ENCODE results near the gene ZNF511. TPM values are rescaled to one million over a fixed set of nuclear protein-coding genes. Genes with fewer than 3 reads are reported as not detected.

ZNF511 gene
- total RNA-seq, 1 donor = 16.8 TPM

GRCh38 chr10:133339708-133340380, 31.1 kb downstream of the ZNF511 start:
- H3K4me3 ChIP-seq (ENCODE audit: low read length) = no peak overlapping the region
- H3K27me3 ChIP-seq (ENCODE audit: insufficient read depth, low read length) = peaks cover 27% of the 10 kb centered on the region
- no peaks in the 10 kb centered on the region for H3K9me3 ChIP-seq (ENCODE audit: low read depth, low read length)
- H3K4me1 ChIP-seq (ENCODE audit: insufficient read depth, low read length) = peaks cover 22% of the 10 kb centered on the region

GRCh38 chr10:133341983-133342382, 33.3 kb downstream of the ZNF511 start:
- Histone ChIP-seq H3K4me1 (ENCODE audit: insufficient read depth, low read length) (peaks cover 9% of the 10 kb centered on the region), H3K9me3 (ENCODE audit: low read depth, low read length) (no peaks in the 10 kb centered on the region), H3K4me3 (ENCODE audit: low read length) (no peak overlapping the region), H3K27me3 (ENCODE audit: insufficient read depth, low read length) (peaks cover 20% of the 10 kb centered on the region)

DNA sequence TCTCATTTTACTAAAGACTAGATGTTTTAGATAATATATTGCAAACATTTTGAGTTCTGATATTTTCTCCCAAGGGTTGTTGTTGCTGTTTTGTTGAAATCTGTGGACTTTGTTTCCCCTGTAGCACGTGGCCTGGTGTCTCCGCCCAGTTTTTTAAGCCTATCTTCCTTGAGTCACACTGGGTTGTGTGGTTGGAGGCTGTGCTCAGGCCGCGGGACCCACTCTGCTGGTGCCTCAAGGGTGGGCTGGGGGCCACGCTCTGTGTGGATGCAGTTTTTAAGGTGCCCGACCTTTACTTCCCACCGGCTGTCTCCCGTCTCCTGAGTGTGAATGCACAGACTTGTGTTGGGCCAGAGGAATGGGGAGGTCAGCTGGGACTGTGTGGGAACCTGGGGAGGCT, 34.2 kb downstream of the ZNF511 start:
- Histone ChIP-seq H3K9me3 (ENCODE audit: low read depth, low read length) (no peaks in the 10 kb centered on the region), H3K4me1 (ENCODE audit: insufficient read depth, low read length) (no peaks in the 10 kb centered on the region), H3K27me3 (ENCODE audit: insufficient read depth, low read length) (peaks cover 11% of the 10 kb centered on the region), H3K4me3 (ENCODE audit: low read length) (no peak overlapping the region)

DNA sequence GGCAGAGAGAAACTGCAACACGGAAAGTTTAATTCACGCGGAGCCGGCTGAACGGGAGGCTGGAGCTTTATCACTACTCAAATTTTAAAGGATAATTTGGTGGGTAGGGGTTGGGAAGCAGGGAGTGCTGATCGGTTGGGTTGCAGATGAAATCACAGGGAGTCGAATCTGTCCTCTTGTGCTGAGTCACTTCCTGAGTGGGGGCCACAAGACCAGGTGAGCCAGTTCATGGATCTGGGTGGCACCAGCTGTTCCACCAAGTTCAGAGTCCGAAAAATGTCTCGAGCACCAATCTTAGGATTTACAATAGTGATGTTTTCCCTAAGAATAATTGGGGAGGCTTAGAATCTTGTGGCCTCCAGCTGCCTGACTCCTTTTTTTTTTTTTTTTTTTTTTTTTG, 34.8 kb downstream of the ZNF511 start:
- peaks cover 6% of the 10 kb centered on the region for H3K27me3 ChIP-seq (ENCODE audit: insufficient read depth, low read length)
- H3K9me3 ChIP-seq (ENCODE audit: low read depth, low read length) = no peaks in the 10 kb centered on the region
- no peak overlapping the region for H3K4me3 ChIP-seq (ENCODE audit: low read length)
- H3K4me1 ChIP-seq (ENCODE audit: insufficient read depth, low read length) = no peaks in the 10 kb centered on the region

- Histone ChIP-seq H3K27me3 (ENCODE audit: insufficient read depth, low read length) (peaks cover 5% of the 10 kb centered on the region), H3K9me3 (ENCODE audit: low read depth, low read length) (no peaks in the 10 kb centered on the region), H3K4me1 (ENCODE audit: insufficient read depth, low read length) (no peaks in the 10 kb centered on the region), H3K4me3 (ENCODE audit: low read length) (no peak overlapping the region)
These were observed 35.5 kb downstream of the ZNF511 start for GRCh38 chr10:133344236-133344635.

DNA sequence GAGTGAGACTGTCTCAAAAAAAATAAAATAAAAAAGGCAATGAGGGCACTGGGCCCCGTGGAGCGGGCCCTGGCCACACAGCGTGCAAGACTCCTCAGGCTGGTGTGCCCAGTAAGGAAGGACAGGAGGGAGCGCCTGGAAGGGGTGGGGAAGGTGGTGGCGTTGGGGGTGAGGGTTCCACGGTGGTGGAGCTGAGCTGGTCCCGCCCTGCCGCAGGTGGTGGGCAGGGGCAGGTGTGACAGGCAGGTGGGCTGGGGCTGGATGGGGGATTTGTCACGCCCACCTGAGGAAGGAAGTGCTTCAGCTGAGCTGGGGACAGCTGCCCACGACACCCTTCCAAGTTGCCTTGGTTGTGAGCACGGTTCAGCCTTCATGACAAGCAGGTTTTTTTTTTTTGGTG, 37.7 kb downstream of the ZNF511 start:
- Histone ChIP-seq H3K4me1 (ENCODE audit: insufficient read depth, low read length) (no peaks in the 10 kb centered on the region), H3K4me3 (ENCODE audit: low read length) (no peak overlapping the region), H3K27me3 (ENCODE audit: insufficient read depth, low read length) (peaks cover 5% of the 10 kb centered on the region), H3K9me3 (ENCODE audit: low read depth, low read length) (no peaks in the 10 kb centered on the region)

DNA sequence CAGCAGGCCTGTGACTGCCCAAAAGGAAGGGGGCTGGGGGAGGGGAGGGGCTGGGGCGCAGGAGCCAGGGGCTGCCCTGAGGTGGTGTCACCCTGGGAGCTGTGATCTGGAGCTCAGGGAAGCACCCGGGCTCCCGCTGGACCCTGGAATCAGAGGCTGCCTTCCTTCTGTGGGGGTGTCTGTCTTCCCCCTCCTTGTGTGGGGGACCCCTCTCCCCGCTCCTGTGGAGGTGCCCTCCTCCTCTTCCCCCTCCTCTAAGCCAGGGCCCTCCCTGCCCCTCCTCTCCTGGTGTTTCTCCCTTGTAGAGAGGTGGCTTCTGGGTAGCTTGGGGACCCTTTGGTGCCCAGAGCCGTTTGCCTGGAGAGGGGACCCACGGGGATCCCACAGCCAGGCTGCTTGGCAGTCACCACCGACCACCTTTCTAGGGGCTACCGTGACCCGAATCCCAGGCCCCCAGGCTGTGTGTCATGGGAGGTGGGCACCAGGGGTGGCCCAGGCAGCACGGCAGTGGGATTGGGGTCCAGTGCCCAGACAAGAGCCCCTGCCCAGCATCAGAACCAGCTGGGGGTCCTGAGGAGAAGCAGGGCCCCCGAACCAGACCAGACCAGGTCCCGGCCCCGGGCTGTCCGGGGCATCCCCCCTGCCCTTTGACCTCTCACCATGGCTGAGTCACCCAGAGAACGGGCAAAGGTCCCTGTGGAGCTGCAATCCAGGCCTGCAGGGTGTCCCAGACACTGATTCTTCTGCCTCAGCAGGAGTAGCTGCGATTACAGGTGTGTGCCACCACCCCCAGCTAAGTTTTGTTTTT, 39.2 kb downstream of the ZNF511 start:
- Histone ChIP-seq H3K4me3 (ENCODE audit: low read length) (no peak overlapping the region), H3K27me3 (ENCODE audit: insufficient read depth, low read length) (peaks cover 5% of the 10 kb centered on the region), H3K9me3 (ENCODE audit: low read depth, low read length) (no peaks in the 10 kb centered on the region), H3K4me1 (ENCODE audit: insufficient read depth, low read length) (no peaks in the 10 kb centered on the region)

- no peaks in the 10 kb centered on the region for H3K4me1 ChIP-seq (ENCODE audit: insufficient read depth, low read length)
- H3K4me3 ChIP-seq (ENCODE audit: low read length) = no peak overlapping the region
- peaks cover 2% of the 10 kb centered on the region for H3K27me3 ChIP-seq (ENCODE audit: insufficient read depth, low read length)
- no peaks in the 10 kb centered on the region for H3K9me3 ChIP-seq (ENCODE audit: low read depth, low read length)
These were observed 40.5 kb downstream of the ZNF511 start for GRCh38 chr10:133349160-133349568.

DNA sequence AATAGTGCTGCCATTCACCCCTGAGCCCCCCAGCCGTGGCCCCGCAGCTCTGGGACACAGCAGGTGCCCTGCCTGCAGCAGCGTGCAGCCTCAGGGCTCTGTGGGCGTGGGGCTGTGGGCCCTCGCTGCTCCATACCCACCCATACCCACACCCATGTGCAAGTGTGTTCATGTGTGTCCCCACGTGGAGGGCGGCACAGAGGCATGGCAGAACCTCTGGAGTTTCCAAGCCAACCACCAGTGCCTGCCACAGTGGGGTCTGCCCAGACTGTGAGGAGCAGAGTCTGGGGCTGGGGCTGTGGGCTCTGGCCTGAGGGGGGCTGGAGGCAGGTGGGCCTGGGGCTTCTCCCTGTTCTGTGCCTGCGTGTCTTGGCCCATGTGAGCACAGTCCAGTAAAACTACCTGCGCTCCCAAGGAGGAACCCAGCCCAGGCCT, 40.9 kb downstream of the ZNF511 start:
- peaks cover 2% of the 10 kb centered on the region for H3K27me3 ChIP-seq (ENCODE audit: insufficient read depth, low read length)
- H3K9me3 ChIP-seq (ENCODE audit: low read depth, low read length) = no peaks in the 10 kb centered on the region

GRCh38 chr10:133350283-133350949, 41.7 kb downstream of the ZNF511 start:
- Histone ChIP-seq H3K4me3 (ENCODE audit: low read length) (no peak overlapping the region), H3K27me3 (ENCODE audit: insufficient read depth, low read length) (no peaks in the 10 kb centered on the region), H3K9me3 (ENCODE audit: low read depth, low read length) (no peaks in the 10 kb centered on the region), H3K4me1 (ENCODE audit: insufficient read depth, low read length) (no peaks in the 10 kb centered on the region)

More for the DNA sequence above, 40.9 kb downstream of the ZNF511 start:
- H3K4me3 ChIP-seq (ENCODE audit: low read length) = no peak overlapping the region
- H3K4me1 ChIP-seq (ENCODE audit: insufficient read depth, low read length) = no peaks in the 10 kb centered on the region

DNA sequence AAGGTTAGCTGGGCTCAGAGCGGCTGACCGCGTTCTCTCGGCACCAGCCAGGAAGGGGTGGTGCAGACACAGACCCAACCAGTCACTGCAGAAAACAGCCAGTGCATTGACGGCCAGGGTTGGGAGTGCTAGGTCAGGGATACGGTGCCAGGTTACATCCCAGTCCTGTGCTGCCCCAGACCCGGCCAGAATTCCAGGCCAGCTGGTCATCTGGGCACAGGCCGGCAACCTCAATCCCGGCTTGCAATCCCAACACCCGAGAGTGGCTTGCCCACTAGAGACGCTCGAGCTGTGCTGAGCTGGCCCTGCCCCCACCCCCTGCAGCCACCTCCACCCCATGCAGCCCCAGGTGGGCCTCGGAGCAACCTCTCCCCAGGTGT, 42.2 kb downstream of the ZNF511 start:
- H3K4me3 ChIP-seq (ENCODE audit: low read length) = no peak overlapping the region
- no peaks in the 10 kb centered on the region for H3K27me3 ChIP-seq (ENCODE audit: insufficient read depth, low read length)
- no peaks in the 10 kb centered on the region for H3K9me3 ChIP-seq (ENCODE audit: low read depth, low read length)
- H3K4me1 ChIP-seq (ENCODE audit: insufficient read depth, low read length) = no peaks in the 10 kb centered on the region

DNA sequence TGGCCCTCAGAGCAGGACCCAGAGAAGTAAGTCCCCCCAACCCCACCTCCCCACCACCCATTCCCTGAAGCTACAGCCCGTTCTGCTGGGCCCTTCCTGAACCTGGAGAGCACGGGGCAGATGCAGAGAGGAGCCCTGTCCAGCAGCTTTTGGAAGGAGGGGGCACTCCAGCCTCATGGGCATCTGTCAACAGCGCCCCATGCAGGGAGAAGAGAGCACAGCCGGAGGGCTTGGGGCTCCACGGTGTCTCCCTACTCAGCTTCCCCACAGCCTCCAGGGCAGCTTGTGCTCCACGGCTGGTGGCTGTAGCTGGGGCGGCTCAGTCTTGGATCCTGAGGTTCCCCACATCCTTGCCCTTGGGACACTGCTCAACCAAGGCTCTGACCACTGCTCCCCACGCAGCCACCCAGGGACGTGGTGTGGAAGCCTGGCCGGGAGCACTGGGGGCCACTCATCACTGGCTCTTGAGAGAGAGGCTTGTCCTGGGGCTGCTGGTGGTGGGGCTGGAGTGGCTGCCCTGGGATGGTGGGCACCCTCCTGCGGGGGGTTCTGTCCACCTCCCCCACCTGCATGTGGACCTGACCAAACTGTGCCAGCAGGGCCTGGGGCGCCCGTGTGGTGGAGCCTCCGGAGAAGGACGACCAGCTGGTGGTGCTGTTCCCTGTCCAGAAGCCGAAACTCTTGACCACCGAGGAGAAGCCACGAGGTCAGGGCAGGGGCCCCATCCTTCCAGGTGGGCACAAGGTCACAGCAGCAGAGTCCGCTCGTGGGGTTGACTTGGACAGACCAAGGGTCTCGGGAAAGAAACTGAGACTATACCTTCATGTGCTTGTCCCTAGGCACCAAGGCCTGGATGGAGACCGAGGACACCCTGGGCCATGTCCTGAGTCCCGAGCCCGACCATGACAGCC, 42.9 kb downstream of the ZNF511 start:
- Histone ChIP-seq H3K27me3 (ENCODE audit: insufficient read depth, low read length) (no peaks in the 10 kb centered on the region), H3K4me3 (ENCODE audit: low read length) (no peak overlapping the region), H3K4me1 (ENCODE audit: insufficient read depth, low read length) (peaks cover 6% of the 10 kb centered on the region), H3K9me3 (ENCODE audit: low read depth, low read length) (no peaks in the 10 kb centered on the region)

GRCh38 chr10:133353202-133353959, 44.7 kb downstream of the ZNF511 start:
- Histone ChIP-seq H3K4me3 (ENCODE audit: low read length) (no peak overlapping the region), H3K4me1 (ENCODE audit: insufficient read depth, low read length) (peaks cover 13% of the 10 kb centered on the region), H3K27me3 (ENCODE audit: insufficient read depth, low read length) (no peaks in the 10 kb centered on the region), H3K9me3 (ENCODE audit: low read depth, low read length) (no peaks in the 10 kb centered on the region)

DNA sequence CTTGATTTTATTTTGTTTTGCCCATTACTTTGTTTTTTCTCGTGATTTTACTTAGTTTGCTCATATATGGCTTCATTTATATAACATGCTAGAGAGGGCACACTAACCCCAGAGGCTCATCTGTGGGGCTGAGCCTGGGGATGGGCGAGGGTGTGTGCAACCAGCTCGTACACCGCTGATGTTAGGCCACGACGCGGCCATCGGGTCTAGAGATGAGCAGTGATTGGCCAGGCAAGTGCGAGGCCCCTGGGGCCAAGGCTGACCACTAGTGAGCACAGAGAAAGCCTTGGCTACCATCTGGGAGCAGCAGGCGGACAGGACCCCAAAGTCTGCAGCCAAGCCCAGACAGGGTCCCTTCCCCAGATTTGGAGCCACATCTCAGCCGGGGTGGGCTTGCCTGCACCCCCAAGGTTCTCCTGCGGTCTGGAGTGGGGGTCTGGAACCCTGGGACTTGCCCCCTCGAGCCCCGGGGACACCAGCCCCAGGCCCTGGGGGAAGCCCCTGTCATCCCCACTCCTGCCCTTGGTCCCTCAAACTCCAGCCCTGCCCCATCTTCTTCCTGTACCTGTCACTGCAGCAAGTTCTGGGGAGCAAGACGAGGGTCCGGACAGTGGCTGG, 45.4 kb downstream of the ZNF511 start:
- Histone ChIP-seq H3K4me1 (ENCODE audit: insufficient read depth, low read length) (peaks cover 13% of the 10 kb centered on the region), H3K9me3 (ENCODE audit: low read depth, low read length) (no peaks in the 10 kb centered on the region), H3K4me3 (ENCODE audit: low read length) (no peak overlapping the region), H3K27me3 (ENCODE audit: insufficient read depth, low read length) (no peaks in the 10 kb centered on the region)
